Duodenal mucosa (tissue), 2 donors: ENCODE results near the gene KAT2A.

Experiments
- H3K27ac ChIP-seq: one replicate; pipeline ENCODE4 v1.7.0; 2013; ENCODE audit warnings: low read depth, low read length
- H3K27me3 ChIP-seq, 2 donors: one replicate each; pipeline ENCODE4 v1.7.0; 2013; ENCODE audit warnings: low read length in 2 of 2, control low read depth in 1 of 2; ENCODE audit not compliant: insufficient read depth in 2 of 2, control insufficient read depth in 1 of 2
- H3K36me3 ChIP-seq, 2 donors: one replicate each; pipeline ENCODE4 v1.7.0; 2013; ENCODE audit warnings: low read length in 2 of 2, control low read depth in 1 of 2; ENCODE audit not compliant: insufficient read depth in 2 of 2, control insufficient read depth in 1 of 2
- H3K4me1 ChIP-seq, 2 donors: one replicate each; pipeline ENCODE4 v1.7.0; 2013; ENCODE audit warnings: low read length in 2 of 2, control low read depth in 1 of 2; ENCODE audit not compliant: insufficient read depth in 2 of 2, control insufficient read depth in 1 of 2
- H3K4me3 ChIP-seq, 2 donors: one replicate each; pipeline ENCODE4 v1.7.0; 2013; ENCODE audit warnings: low read length in 2 of 2, low read depth in 1 of 2
- H3K9ac ChIP-seq, 2 donors: one replicate each; pipeline ENCODE4 v1.7.0; 2013; ENCODE audit warnings: low read length in 2 of 2, low read depth in 1 of 2
- H3K9me3 ChIP-seq, 2 donors: one replicate each; pipeline ENCODE4 v1.7.0; 2013; ENCODE audit warnings: low read length in 2 of 2, control low read depth in 1 of 2; ENCODE audit not compliant: control insufficient read depth in 1 of 2

Gene KAT2A

GRCh38 chr17:42116705-42117396, 4.3 kb downstream of the KAT2A start:
- Histone ChIP-seq H3K9ac (no peak overlapping the region), H3K36me3 (peaks cover 0 to 20% of the 10 kb centered on the region in 2 donors), H3K4me3 (no peak overlapping the region), H3K27me3 (no peaks in the 10 kb centered on the region), H3K27ac (no peak overlapping the region), H3K4me1 (peaks cover 34 to 49% of the 10 kb centered on the region in 2 donors), H3K9me3 (no peaks in the 10 kb centered on the region)

DNA sequence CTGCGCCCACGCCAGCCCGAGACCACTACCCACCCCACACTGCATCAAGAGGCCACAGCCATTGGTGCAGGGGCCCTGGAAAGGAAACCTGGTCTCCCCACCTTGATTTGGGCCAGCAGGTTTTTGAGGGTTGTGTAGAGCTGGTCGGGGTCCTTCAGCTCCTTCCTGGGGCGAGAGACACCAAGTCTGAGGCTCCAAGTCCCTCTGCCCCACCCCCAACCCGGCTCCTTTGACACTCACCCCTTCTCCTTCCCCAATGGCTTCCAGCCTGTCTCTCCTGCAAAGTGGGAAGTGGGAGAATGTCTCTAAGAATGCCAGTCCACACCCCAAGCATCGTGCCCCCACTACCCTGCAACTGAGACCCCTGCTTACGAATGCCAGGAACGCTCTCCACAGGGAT, 7.0 kb downstream of the KAT2A start:
- H3K36me3 ChIP-seq = peaks cover 0 to 29% of the 10 kb centered on the region in 2 donors
- H3K27ac ChIP-seq = no peak overlapping the region
- H3K27me3 ChIP-seq = no peaks in the 10 kb centered on the region
- no peak overlapping the region for H3K4me3 ChIP-seq
- no peaks in the 10 kb centered on the region for H3K9me3 ChIP-seq
- no peak overlapping the region for H3K9ac ChIP-seq
- peaks cover 22 to 39% of the 10 kb centered on the region in 2 donors for H3K4me1 ChIP-seq

DNA sequence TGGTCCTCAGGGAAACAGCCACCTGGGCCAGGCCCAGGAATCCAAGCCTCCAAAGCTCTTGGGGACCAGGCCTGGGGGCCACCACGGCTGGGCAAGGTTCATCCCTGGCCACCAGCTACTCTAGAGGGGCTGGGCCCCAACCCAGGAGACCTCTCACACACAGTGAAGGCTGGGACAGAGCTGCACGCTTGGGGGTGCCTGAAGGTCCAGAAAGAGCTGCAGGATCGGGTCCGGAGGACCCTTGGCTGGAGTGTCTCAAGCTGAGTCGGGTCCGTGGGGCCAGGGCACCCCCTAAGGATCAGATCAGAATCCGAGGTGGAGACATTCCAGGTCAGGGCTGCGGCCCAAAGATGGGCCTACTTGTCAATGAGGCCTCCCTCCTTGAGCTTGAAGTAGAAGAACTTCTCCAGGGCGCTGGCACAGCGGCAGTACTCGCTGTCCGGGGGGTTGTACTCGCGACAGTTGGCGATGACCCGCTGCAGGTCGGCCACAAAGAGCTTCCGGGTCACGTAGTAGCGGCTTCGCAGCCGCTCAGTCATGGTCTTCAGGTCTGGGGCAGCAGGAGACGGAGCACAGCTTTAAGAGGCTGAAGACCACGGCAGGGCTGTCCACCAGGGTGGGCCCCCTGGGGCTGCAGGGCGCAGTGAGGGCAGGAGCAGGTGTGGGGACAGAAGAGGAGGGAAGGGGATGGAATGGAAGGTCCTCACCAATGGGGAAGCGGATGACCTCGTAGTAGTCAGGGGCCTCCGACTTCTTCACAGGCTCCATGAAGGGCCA, 7.7 kb downstream of the KAT2A start:
- Histone ChIP-seq H3K9me3 (no peaks in the 10 kb centered on the region), H3K36me3 (peaks cover 3 to 29% of the 10 kb centered on the region in 2 donors), H3K27ac (no peak overlapping the region), H3K27me3 (no peaks in the 10 kb centered on the region), H3K4me3 (no peak overlapping the region), H3K9ac (peak overlapping the region; percentile 76 to 89), H3K4me1 (peaks cover 20 to 34% of the 10 kb centered on the region in 2 donors)

DNA sequence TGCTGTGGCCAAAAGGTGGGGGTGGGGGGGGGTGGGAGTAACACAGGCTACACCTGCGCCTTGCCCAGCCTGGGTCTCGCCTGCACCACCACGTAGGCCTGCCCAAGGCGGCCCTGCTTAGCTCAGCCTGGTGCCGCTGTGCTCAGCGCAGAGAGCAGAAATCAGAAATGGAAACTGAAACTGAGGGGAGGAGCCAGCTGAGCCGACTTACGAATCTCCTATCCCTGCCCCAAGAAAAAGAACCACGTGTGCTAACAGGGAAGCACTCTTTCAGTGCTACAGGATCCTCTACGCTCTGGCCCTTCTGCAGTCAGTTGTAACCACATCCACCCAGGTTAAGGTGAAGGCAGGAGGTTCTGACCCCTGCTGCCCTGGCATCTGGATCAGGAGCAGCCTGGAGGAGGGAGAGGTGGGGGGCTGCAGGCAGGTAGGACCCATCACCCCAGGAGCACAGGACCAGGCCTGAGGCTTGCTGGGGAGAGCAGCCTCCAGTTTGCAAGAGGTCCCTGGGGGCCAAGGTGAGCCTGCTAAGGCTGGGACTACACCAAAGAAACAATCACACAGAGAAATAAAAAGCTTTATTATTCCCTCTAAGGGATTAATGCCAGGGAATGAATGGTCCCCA, 8.5 kb downstream of the KAT2A start, which contains the start of gene DHX58:
Gene DHX58 (minus strand): TSS at position 163 of the 625 bp plus-strand sequence. CDS start 822 bp downstream, outside the sequence.
- H3K36me3 ChIP-seq = peaks cover 3 to 27% of the 10 kb centered on the region in 2 donors
- H3K4me3 ChIP-seq = peak within 1 kb of the TSS; percentile 65 to 77
- peaks cover 24 to 32% of the 10 kb centered on the region in 2 donors for H3K4me1 ChIP-seq
- H3K9ac ChIP-seq = peak within 1 kb of the TSS; percentile 76 to 89
- peak within 1 kb of the TSS; percentile 76 for H3K27ac ChIP-seq
- no peaks in the 10 kb centered on the region for H3K27me3 ChIP-seq
- H3K9me3 ChIP-seq = no peaks in the 10 kb centered on the region

DNA sequence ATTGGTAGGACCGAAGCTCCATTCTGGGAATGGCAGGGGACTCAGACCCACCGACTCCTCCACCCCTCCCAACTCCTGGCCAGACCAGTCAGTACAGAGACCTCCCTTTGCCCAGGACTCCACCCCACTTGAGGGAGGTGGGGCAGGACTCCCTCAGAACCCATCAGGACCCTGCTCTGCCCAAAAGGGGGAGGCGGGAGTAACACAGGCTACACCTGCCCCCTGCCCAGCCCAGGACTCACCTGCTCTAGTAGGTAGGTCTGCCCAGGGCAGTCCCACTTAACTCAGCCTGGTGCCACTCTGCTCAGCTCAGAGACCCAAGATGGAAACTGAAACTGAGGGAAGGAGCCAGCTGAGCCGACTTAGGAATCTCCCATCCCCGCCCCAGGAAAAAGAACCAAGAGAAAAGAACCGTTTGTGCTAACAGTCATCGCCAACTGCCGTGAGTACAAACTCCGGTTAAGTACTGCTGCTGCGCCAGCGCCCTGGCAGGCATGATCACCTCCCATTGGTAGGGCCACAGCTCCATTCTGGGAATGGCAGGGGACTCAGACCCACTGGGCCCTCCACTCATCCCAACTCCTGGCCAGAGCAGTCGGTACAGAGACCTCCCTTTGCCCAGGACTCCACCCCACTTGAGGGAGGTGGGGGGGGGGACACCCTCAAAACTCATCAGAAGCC, 9.2 kb downstream of the KAT2A start:
- Histone ChIP-seq H3K4me1 (peaks cover 24 to 34% of the 10 kb centered on the region in 2 donors), H3K9me3 (no peaks in the 10 kb centered on the region), H3K27ac (peak overlapping the region; percentile 76), H3K36me3 (peaks cover 3 to 21% of the 10 kb centered on the region in 2 donors), H3K4me3 (peak overlapping the region; percentile 65 to 77), H3K9ac (peak overlapping the region; percentile 76 to 89), H3K27me3 (no peaks in the 10 kb centered on the region)

GRCh38 chr17:42111265-42111636, 9.9 kb downstream of the KAT2A start:
- no peak overlapping the region for H3K27ac ChIP-seq
- peaks cover 24 to 32% of the 10 kb centered on the region in 2 donors for H3K4me1 ChIP-seq
- H3K9ac ChIP-seq = peak overlapping the region in 1 of 2 donors; percentile 89
- H3K9me3 ChIP-seq = no peaks in the 10 kb centered on the region
- peaks cover 3 to 21% of the 10 kb centered on the region in 2 donors for H3K36me3 ChIP-seq
- H3K4me3 ChIP-seq = peak overlapping the region in 1 of 2 donors; percentile 77
- no peaks in the 10 kb centered on the region for H3K27me3 ChIP-seq

DNA sequence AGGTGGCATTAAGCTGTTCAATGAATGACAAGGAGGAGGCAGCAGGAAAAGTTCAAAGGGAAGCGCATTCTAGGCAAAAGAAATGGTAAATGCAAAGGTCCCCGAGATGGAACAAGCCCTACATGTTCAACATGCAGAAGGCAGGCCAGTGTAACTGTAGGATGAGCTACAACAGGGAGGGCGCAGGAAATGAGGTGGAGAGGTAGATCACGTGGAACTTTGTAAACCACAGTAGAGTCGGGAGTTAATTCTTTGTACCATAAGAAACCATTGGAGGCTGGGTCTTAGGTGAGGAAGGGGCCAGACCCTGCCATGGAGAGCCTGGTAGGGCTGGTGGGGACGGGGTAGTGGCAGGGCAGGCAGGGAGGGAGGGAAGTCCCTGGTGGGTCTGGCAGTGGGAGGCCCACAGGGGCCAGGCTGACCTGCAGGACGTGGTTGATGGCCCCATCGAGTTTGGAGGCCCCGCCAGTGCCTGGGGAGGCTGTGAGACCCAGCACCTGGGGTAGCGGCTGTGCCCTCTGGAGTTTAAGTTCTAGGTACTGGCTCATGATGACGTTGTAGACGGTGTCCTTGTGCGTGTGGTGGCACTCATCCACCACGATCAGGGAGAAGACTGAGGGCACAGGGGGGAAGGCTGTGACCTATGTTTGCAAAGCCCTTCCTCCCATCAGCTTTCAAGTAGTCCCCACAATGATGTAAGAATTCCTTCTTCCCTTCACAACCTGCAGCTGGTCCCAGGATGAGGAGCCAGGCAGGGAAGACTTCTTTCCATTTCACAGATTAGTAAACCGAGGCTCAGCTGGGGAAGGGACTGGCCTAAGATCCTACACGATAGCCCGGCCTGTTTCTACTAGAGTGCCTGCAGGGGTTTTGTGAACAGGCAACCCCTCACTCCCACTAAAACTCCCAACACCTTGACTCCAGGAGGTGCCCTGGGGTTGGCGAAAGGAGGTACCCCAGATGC, 10.6 kb downstream of the KAT2A start:
- no peak overlapping the region for H3K9ac ChIP-seq
- H3K27me3 ChIP-seq = no peaks in the 10 kb centered on the region
- peaks cover 24 to 29% of the 10 kb centered on the region in 2 donors for H3K4me1 ChIP-seq
- peak overlapping the region in 1 of 2 donors; percentile 77 for H3K4me3 ChIP-seq
- no peaks in the 10 kb centered on the region for H3K9me3 ChIP-seq
- H3K36me3 ChIP-seq = peaks cover 3 to 22% of the 10 kb centered on the region in 2 donors
- H3K27ac ChIP-seq = no peak overlapping the region

DNA sequence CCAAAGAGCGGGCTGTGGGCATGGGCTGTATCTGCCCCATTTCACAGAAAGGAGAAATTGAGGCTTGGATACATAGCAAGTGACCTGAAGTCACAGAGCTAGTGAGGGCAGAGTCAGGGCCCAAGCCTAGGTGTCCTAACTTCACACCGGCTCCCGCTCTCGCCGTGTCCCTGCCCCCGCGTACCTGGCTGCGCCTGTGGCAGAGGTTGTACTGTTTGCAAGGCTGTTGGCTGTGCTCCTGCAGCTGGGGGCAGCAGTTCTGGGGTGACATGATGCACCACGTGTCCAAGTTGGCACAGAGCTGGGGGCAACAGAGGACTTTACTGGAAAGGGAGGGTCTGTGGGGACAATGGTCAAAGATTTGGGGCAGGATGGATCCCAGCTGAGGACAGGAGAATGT, 12.1 kb downstream of the KAT2A start:
- Histone ChIP-seq H3K4me3 (no peak overlapping the region), H3K36me3 (peaks cover 3 to 17% of the 10 kb centered on the region in 2 donors), H3K27me3 (no peaks in the 10 kb centered on the region), H3K4me1 (peaks cover 24 to 26% of the 10 kb centered on the region in 2 donors), H3K9ac (no peak overlapping the region), H3K9me3 (no peaks in the 10 kb centered on the region), H3K27ac (no peak overlapping the region)
